ENCODE results near the gene IQSEC3.
A peak's percentile ranks its signal among the peaks of the same experiment; 100 is the strongest.
"Not testable (repeated sequence)": the region's sequence is repeated elsewhere in the genome, so short reads cannot be mapped to it uniquely, and the experiment has no call there.

Gene IQSEC3

GRCh38 chr12:184811-185575, 118.4 kb downstream of the IQSEC3 start:
- DNase-seq: no peak

GRCh38 chr12:185576-185955, 119.0 kb downstream of the IQSEC3 start:
- DNase-seq: no peak

- no peak for DNase-seq
Measured at GRCh38 chr12:186006-186625, 119.5 kb downstream of the IQSEC3 start.

- DNase-seq: not testable (repeated sequence)
Measured at GRCh38 chr12:187986-188909, 121.7 kb downstream of the IQSEC3 start.

- DNase-seq: peak; percentile 47
Measured at GRCh38 chr12:188910-189621, 122.5 kb downstream of the IQSEC3 start.

- DNase-seq: no peak
Measured at GRCh38 chr12:189622-189962, 123.0 kb downstream of the IQSEC3 start.

- DNase-seq: no peak
Measured at GRCh38 chr12:190881-191280, 124.3 kb downstream of the IQSEC3 start.

GRCh38 chr12:191541-191940, 125.0 kb downstream of the IQSEC3 start:
- no peak for DNase-seq

- DNase-seq: no peak
Measured at GRCh38 chr12:193261-193660, 126.7 kb downstream of the IQSEC3 start.

- DNase-seq: no peak
Measured at GRCh38 chr12:194276-194675, 127.7 kb downstream of the IQSEC3 start.

- DNase-seq: no peak
Measured at GRCh38 chr12:195156-195555, 128.6 kb downstream of the IQSEC3 start.

GRCh38 chr12:195951-196350, 129.4 kb downstream of the IQSEC3 start:
- no peak for DNase-seq

GRCh38 chr12:196436-196835, 129.9 kb downstream of the IQSEC3 start:
- DNase-seq: no peak

GRCh38 chr12:197347-197746, 130.8 kb downstream of the IQSEC3 start:
- DNase-seq: no peak

- DNase-seq: no peak
Measured at GRCh38 chr12:197911-198695, 131.5 kb downstream of the IQSEC3 start.

GRCh38 chr12:198705-199104, 132.1 kb downstream of the IQSEC3 start:
- no peak for DNase-seq

GRCh38 chr12:201361-201760, 134.8 kb downstream of the IQSEC3 start:
- DNase-seq: no peak

GRCh38 chr12:202081-202731, 135.6 kb downstream of the IQSEC3 start:
- no peak for DNase-seq

- no peak for DNase-seq
Measured at GRCh38 chr12:203074-203461, 136.5 kb downstream of the IQSEC3 start.

GRCh38 chr12:203462-204260, 137.1 kb downstream of the IQSEC3 start:
- no peak for DNase-seq

- DNase-seq: no peak
Measured at GRCh38 chr12:204261-204678, 137.7 kb downstream of the IQSEC3 start.
